ENCODE results near the gene LRFN2.

LRFN2 gene

GRCh38 chr6:40520678-40521077 is 66.5 kb downstream of the LRFN2 start:
- in situ Hi-C loops (cut with MboI; ENCODE audit: low sequenced_read_pairs), result no loop called here

- in situ Hi-C loops (cut with MboI; ENCODE audit: low sequenced_read_pairs), result no loop called here
These were observed 67.1 kb downstream of the LRFN2 start for GRCh38 chr6:40520084-40520483.

- in situ Hi-C loops (cut with MboI; ENCODE audit: low sequenced_read_pairs), result no loop called here
These were observed 69.5 kb downstream of the LRFN2 start for GRCh38 chr6:40517654-40518053.

GRCh38 chr6:40516429-40516828 is 70.7 kb downstream of the LRFN2 start:
- in situ Hi-C loops (cut with MboI; ENCODE audit: low sequenced_read_pairs), result no loop called here

GRCh38 chr6:40512340-40512739 is 74.8 kb downstream of the LRFN2 start:
- in situ Hi-C loops (cut with MboI; ENCODE audit: low sequenced_read_pairs), result no loop called here

- in situ Hi-C loops (cut with MboI; ENCODE audit: low sequenced_read_pairs), result no loop called here
These were observed 75.3 kb downstream of the LRFN2 start for GRCh38 chr6:40511884-40512283.

- in situ Hi-C loops (cut with MboI; ENCODE audit: low sequenced_read_pairs), result no loop called here
These were observed 76.7 kb downstream of the LRFN2 start for GRCh38 chr6:40510442-40510841.

GRCh38 chr6:40509716-40510260 is 77.4 kb downstream of the LRFN2 start:
- in situ Hi-C loops (cut with MboI; ENCODE audit: low sequenced_read_pairs), result no loop called here

- in situ Hi-C loops (cut with MboI; ENCODE audit: low sequenced_read_pairs), result no loop called here
These were observed 78.1 kb downstream of the LRFN2 start for GRCh38 chr6:40509086-40509485.

- in situ Hi-C loops (cut with MboI; ENCODE audit: low sequenced_read_pairs), result no loop called here
These were observed 80.2 kb downstream of the LRFN2 start for GRCh38 chr6:40506954-40507353.

GRCh38 chr6:40505191-40505810 is 81.9 kb downstream of the LRFN2 start:
- in situ Hi-C loops (cut with MboI; ENCODE audit: low sequenced_read_pairs), result no loop called here

GRCh38 chr6:40504274-40504673 is 82.9 kb downstream of the LRFN2 start:
- in situ Hi-C loops (cut with MboI; ENCODE audit: low sequenced_read_pairs), result no loop called here

- in situ Hi-C loops (cut with MboI; ENCODE audit: low sequenced_read_pairs), result no loop called here
These were observed 86.9 kb downstream of the LRFN2 start for GRCh38 chr6:40500227-40500626.

GRCh38 chr6:40499215-40499614 is 87.9 kb downstream of the LRFN2 start:
- in situ Hi-C loops (cut with MboI; ENCODE audit: low sequenced_read_pairs), result no loop called here

- in situ Hi-C loops (cut with MboI; ENCODE audit: low sequenced_read_pairs), result no loop called here
These were observed 89.0 kb downstream of the LRFN2 start for GRCh38 chr6:40498148-40498547.

- in situ Hi-C loops (cut with MboI; ENCODE audit: low sequenced_read_pairs), result no loop called here
These were observed 95.0 kb downstream of the LRFN2 start for GRCh38 chr6:40492187-40492586.

GRCh38 chr6:40490508-40490907 is 96.7 kb downstream of the LRFN2 start:
- in situ Hi-C loops (cut with MboI; ENCODE audit: low sequenced_read_pairs), result no loop called here

- in situ Hi-C loops (cut with MboI; ENCODE audit: low sequenced_read_pairs), result no loop called here
These were observed 97.4 kb downstream of the LRFN2 start for GRCh38 chr6:40489798-40490197.

- in situ Hi-C loops (cut with MboI; ENCODE audit: low sequenced_read_pairs), result no loop called here
These were observed 100.6 kb downstream of the LRFN2 start for GRCh38 chr6:40486576-40486975.

- in situ Hi-C loops (cut with MboI; ENCODE audit: low sequenced_read_pairs), result no loop called here
These were observed 101.4 kb downstream of the LRFN2 start for GRCh38 chr6:40485795-40486194.

- in situ Hi-C loops (cut with MboI; ENCODE audit: low sequenced_read_pairs), result no loop called here
These were observed 101.9 kb downstream of the LRFN2 start for GRCh38 chr6:40485300-40485699.

GRCh38 chr6:40484066-40484465 is 103.1 kb downstream of the LRFN2 start:
- in situ Hi-C loops (cut with MboI; ENCODE audit: low sequenced_read_pairs), result no loop called here

GRCh38 chr6:40482532-40482931 is 104.6 kb downstream of the LRFN2 start:
- in situ Hi-C loops (cut with MboI; ENCODE audit: low sequenced_read_pairs), result no loop called here
